K562 (cell line): ENCODE data around the gene PRKX. TPM values are rescaled to one million over a fixed set of nuclear protein-coding genes. Genes with fewer than 3 reads are reported as not detected.

Experiments used
- ATAC-seq: fragments of 200-7000 bp; cut with Tn5 transposase; 3 replicates; pipeline ENCODE4 v1.9.1; 2020; ENCODE audit warnings: moderate library complexity
- BruUV-seq: library from RNA; stranded (reverse); fragments of 400-500 nt; replicated peaks from 2 replicates; lab custom pipeline; 2021; lab: Mats Ljungman, UMichigan
- CTCF ChIA-PET: fragments of 300-600 bp; formaldehyde crosslinking; extraction: SDS; loops from one replicate; lab custom pipeline; 2021; ENCODE audit warnings: low intra/inter-chr PET ratio; lab: Yijun Ruan, JAX
- POLR2A ChIA-PET: fragments of 300-600, 350-650 bp; sonication (Branson Sonifier 250); formaldehyde crosslinking; extraction: SDS; loops from one replicate; lab custom pipeline; 2021; ENCODE audit warnings: antibody characterized with exemption, inconsistent platforms; lab: Yijun Ruan, JAX
- DNase-seq, 4 experiments: peaks; one replicate each; pipeline versions ENCODE4 v3.0.0 to v3.0.0-alpha.2; 2011 to 2018; ENCODE audit warnings: low spot score in 3 of 4, mixed read lengths in 3 of 4; ENCODE audit errors: extremely low read depth in 1 of 4
- FAIRE-seq: peaks from 2 replicates; lab custom pipeline; 2011; peaks lifted over from hg19 to GRCh38; lab: Jason Lieb, UNC
- H2AFZ ChIP-seq: 2 replicates; pipeline ENCODE4 v1.6.0; 2011; ENCODE audit warnings: low read depth, low read length, control low read depth, inconsistent platforms
- H3K27ac ChIP-seq: fragments of 200-600 bp; 3 replicates; pipeline ENCODE4 v1.8.0; 2011; ENCODE audit warnings: low read depth, mild to moderate bottlenecking, control low read depth, inconsistent platforms, low read length, moderate library complexity, mixed read lengths; ENCODE audit errors: extremely low read depth
- H3K27me3 ChIP-seq, 2 experiments: fragments of 300-600 bp in 1 of 2; 2 replicates in 1 of 2; 3 replicates in 1 of 2; pipeline versions ENCODE4 v1.6.0 to v1.8.0; 2011; ENCODE audit warnings: inconsistent platforms in 2 of 2, low read length in 2 of 2, mild to moderate bottlenecking in 1 of 2, mixed read lengths in 1 of 2, moderate library complexity in 1 of 2; ENCODE audit not compliant: control insufficient read depth in 2 of 2, insufficient read depth in 2 of 2
- H3K36me3 ChIP-seq: fragments of 300-600 bp; 3 replicates; pipeline ENCODE4 v1.8.0; 2011; ENCODE audit warnings: mild to moderate bottlenecking, low read length, inconsistent platforms; ENCODE audit not compliant: control insufficient read depth, insufficient read depth
- H3K4me1 ChIP-seq, 2 experiments: fragments of 200-600 bp in 1 of 2; replicated peaks in 1 of 2; 2 replicates in 1 of 2; 3 replicates in 1 of 2; pipeline versions ENCODE4 v1.5.1 to v1.8.0; 2011; ENCODE audit warnings: inconsistent platforms in 2 of 2, low read length in 2 of 2, mild to moderate bottlenecking in 1 of 2, mixed read lengths in 1 of 2, moderate library complexity in 1 of 2; ENCODE audit not compliant: control insufficient read depth in 2 of 2, insufficient read depth in 2 of 2
- H3K4me2 ChIP-seq: 2 replicates; pipeline ENCODE4 v1.6.1; 2011; ENCODE audit warnings: low read length, control low read depth, inconsistent platforms, mixed read lengths; ENCODE audit not compliant: insufficient read depth
- H3K4me3 ChIP-seq: fragments of 200-600 bp; sonication (generic), shearing (Covaris generic); 2 replicates; pipeline ENCODE4 v1.5.1; 2016; ENCODE audit warnings: control low read depth, inconsistent platforms
- H3K79me2 ChIP-seq: fragments of 200-600 bp; 3 replicates; pipeline ENCODE4 v1.8.0; 2011; ENCODE audit warnings: low read length, inconsistent platforms; ENCODE audit not compliant: control insufficient read depth, insufficient read depth
- H3K9ac ChIP-seq, 2 experiments: 2 replicates each; pipeline versions ENCODE4 v1.6.0 to v1.6.1; 2011; ENCODE audit warnings: low read depth in 2 of 2, low read length in 2 of 2, control low read depth in 1 of 2, inconsistent platforms in 1 of 2, mild to moderate bottlenecking in 1 of 2, mixed read lengths in 1 of 2; ENCODE audit not compliant: insufficient read depth in 1 of 2
- H3K9me1 ChIP-seq: one replicate; pipeline ENCODE4 v1.6.0; 2011; ENCODE audit warnings: inconsistent platforms, mild to moderate bottlenecking, low read length, moderate library complexity; ENCODE audit not compliant: control insufficient read depth, insufficient read depth
- H3K9me3 ChIP-seq: replicated peaks from 2 replicates; pipeline ENCODE4 v1.5.1; 2011; ENCODE audit warnings: low read depth, low read length, inconsistent platforms; ENCODE audit not compliant: control insufficient read depth, insufficient read depth
- H4K20me1 ChIP-seq: replicated peaks from 2 replicates; pipeline ENCODE4 v1.6.1; 2011; ENCODE audit warnings: low read length, inconsistent platforms, mixed read lengths; ENCODE audit not compliant: control insufficient read depth, insufficient read depth
- ATF4 ChIP-seq: fragments of 450-650 bp; formaldehyde crosslinking; IDR thresholded peaks from 2 replicates; pipeline ENCODE4 v1.4.0; 2022; ENCODE audit warnings: mild to moderate bottlenecking, moderate library complexity
- BACH1 ChIP-seq: fragments of 200-800 bp; sonication (Bioruptor generic); IDR thresholded peaks from 2 replicates; pipeline ENCODE4 v1.6.1; 2016; ENCODE audit warnings: missing genetic modification characterization, missing compliant biosample characterization
- CBX2 ChIP-seq: fragments of 200-600 bp; sonication (generic); IDR thresholded peaks from one replicate; pipeline ENCODE4 v1.6.1; 2012; ENCODE audit warnings: mild to moderate bottlenecking, low read length, inconsistent platforms; ENCODE audit not compliant: insufficient read depth, poor library complexity, severe bottlenecking
- DACH1 ChIP-seq: fragments of 450-650 bp; IDR thresholded peaks from 2 replicates; pipeline ENCODE4 v1.6.1; 2018; ENCODE audit not compliant: partially characterized antibody
- E2F8 ChIP-seq: fragments of 450-650 bp; IDR thresholded peaks from 2 replicates; pipeline ENCODE4 v1.7.1; 2018; ENCODE audit warnings: mild to moderate bottlenecking, low read depth; ENCODE audit not compliant: partially characterized antibody
- HNRNPK ChIP-seq: fragments of 200-400 bp; formaldehyde crosslinking; IDR thresholded peaks from one replicate; pipeline ENCODE4 v1.6.1; 2018; ENCODE audit warnings: mild to moderate bottlenecking, low read depth, low read length; ENCODE audit not compliant: poor library complexity, severe bottlenecking
- KDM2B ChIP-seq: fragments of 250-450 bp; sonication (Bioruptor Pico); IDR thresholded peaks from 2 replicates; pipeline ENCODE4 v1.8.0; 2021; ENCODE audit warnings: mild to moderate bottlenecking, moderate library complexity
- SMARCB1 ChIP-seq: IDR thresholded peaks from 2 replicates; pipeline ENCODE4 v1.6.1; 2011; ENCODE audit warnings: improper control_type of control experiment, low read depth; ENCODE audit not compliant: insufficient read length
- SMC3 ChIP-seq: conservative IDR thresholded peaks from 2 replicates; pipeline ENCODE4 v1.6.1; 2011; ENCODE audit warnings: low read depth, low read length, improper control_type of control experiment; ENCODE audit not compliant: insufficient read depth
- TBP ChIP-seq: optimal IDR thresholded peaks from 2 replicates; pipeline ENCODE3; 2011; ENCODE audit warnings: low read depth, low read length, improper control_type of control experiment
- ZBTB17 ChIP-seq: fragments of 450-650 bp; formaldehyde crosslinking; IDR thresholded peaks from 2 replicates; pipeline ENCODE4 v1.4.0; 2020; ENCODE audit warnings: mild to moderate bottlenecking
- ZBTB43 ChIP-seq: sonication (generic); formaldehyde crosslinking; IDR thresholded peaks from 2 replicates; pipeline ENCODE4 v1.8.0; 2023; ENCODE audit warnings: mild to moderate bottlenecking, missing genetic modification reagents
- ZKSCAN3 ChIP-seq: fragments of 250-450 bp; sonication (Bioruptor Pico); IDR thresholded peaks from 2 replicates; pipeline ENCODE4 v1.4.0; 2020
- ZNF239 ChIP-seq: fragments of 250-450 bp; sonication (Bioruptor Pico); IDR thresholded peaks from 2 replicates; pipeline ENCODE4 v1.4.0; 2020; ENCODE audit warnings: mild to moderate bottlenecking
- ZNF668 ChIP-seq: fragments of 250-450 bp; sonication (Bioruptor Pico); IDR thresholded peaks from 2 replicates; pipeline ENCODE4 v1.8.0; 2022; ENCODE audit warnings: mild to moderate bottlenecking, inconsistent platforms
- WGBS: fragments of 100-300 bp; shearing (Covaris generic); methylation state at CpG from one replicate; pipeline ENCODE4 v1.1.6; 2016; ENCODE audit warnings: low coverage, mixed read lengths; ENCODE audit not compliant: insufficient coverage; ENCODE audit errors: missing lambda C conversion rate; 5-methylcytosine and 5-hydroxymethylcytosine counted together
- in situ Hi-C: fragments of 300-500 bp; cut with MboI; formaldehyde crosslinking; loops from 4 replicates; pipeline ENCODE4 v1.15.0; 2018; ENCODE audit warnings: inconsistent platforms, mixed read lengths
- intact Hi-C: fragments of 100-400 bp; cut with micrococcal nuclease; formaldehyde crosslinking; loops from 2 replicates; pipeline ENCODE4 v1.14.2; 2022
- polyA plus RNA-seq, 8 experiments: library from polyadenylated mRNA; depleted of rRNA in 4 of 8; stranded (reverse) in 5 of 8; unstranded in 3 of 8; fragments of >200 nt; fragmentation: Nextera tagmentation in 2 of 8; fragmentation: Illumina TruSeq in 1 of 8; extraction: Ambion mirVana in 2 of 8; extraction: Trizol in 1 of 8; gene quantifications; 2 replicates each; pipeline versions ENCODE4 v1.2.1 to v1.2.3, GENCODE V29; 2011 to 2014; ENCODE audit warnings: inconsistent platforms in 1 of 8, missing spikeins in 1 of 8
- total RNA-seq, 7 experiments: library from RNA; depleted of rRNA in 6 of 7; stranded (reverse); fragments of >200 nt in 6 of 7; fragmentation: Illumina TruSeq in 2 of 7; extraction: Trizol in 2 of 7; gene quantifications; 2 replicates each; pipeline versions ENCODE4 v1.2.1 to v1.2.3, GENCODE V29; 2011 to 2021; ENCODE audit warnings: low replicate concordance in 1 of 7

The PRKX gene
- total and polyA plus RNA-seq, 9 of the 15 experiments (the other 6 are each of a cell fraction or from before 2014, with no cell fraction given) = 3.3 to 29.4 (median 23.7) TPM

GRCh38 chrX:3609810-3610209 lies 103.6 kb downstream of the PRKX start:
- Histone ChIP-seq H3K4me1 (no peaks in the 10 kb centered on the region), H3K4me3 (no peak overlapping the region), H3K9me1 (no peaks in the 10 kb centered on the region), H3K27ac (no peak overlapping the region), H3K9me3 (no peaks in the 10 kb centered on the region), H4K20me1 (no peaks in the 10 kb centered on the region), H3K4me2 (no peak overlapping the region), H3K9ac (no peak overlapping the region), H2AFZ (no peak overlapping the region), H3K36me3 (peaks cover 31% of the 10 kb centered on the region; the same call in 1 of the 3 replicates), H3K27me3 (no peaks in the 10 kb centered on the region), H3K79me2 (no peaks in the 10 kb centered on the region)
- CTCF ChIA-PET = no interaction called here
- FAIRE-seq (no peak), ATAC-seq (no peak), DNase-seq (no peak)
- POLR2A ChIA-PET = interaction anchor here (0.5 kb wide), 1 partner anchor 9 kb away, joined by 4 read pairs; no protein-coding TSS in a partner anchor
- TF ChIP-seq ZBTB43 = no peak
- no peak for TF ChIP-seq HNRNPK
- no peak for TF ChIP-seq ZNF668
- TF ChIP-seq KDM2B (CRISPR knock-in tag) = no peak
- TF ChIP-seq DACH1 = no peak
- no peak for TF ChIP-seq SMARCB1
- no peak for TF ChIP-seq BACH1 (tag)
- no peak for TF ChIP-seq CBX2
- TF ChIP-seq TBP = no peak
- no peak for TF ChIP-seq ATF4 (CRISPR knock-in tag)
- TF ChIP-seq SMC3 = no peak
- no peak for TF ChIP-seq ZKSCAN3 (CRISPR knock-in tag)
- no peak for TF ChIP-seq E2F8
- no peak for TF ChIP-seq ZNF239 (CRISPR knock-in tag)
- TF ChIP-seq ZBTB17 (CRISPR knock-in tag) = no peak
- intact Hi-C loops = no loop called here
- 97% methylated on average over 4 of the region's 4 CpGs for WGBS
- BruUV-seq = no TSS peak
- in situ Hi-C loops = no loop called here
